GM19467 (cell line): ENCODE data around the gene PYGB.
"Not testable (repeated sequence)": the region's sequence is repeated elsewhere in the genome, so short reads cannot be mapped to it uniquely, and the experiment has no call there.

Experiments used
- ATAC-seq: cut with Tn5 transposase; IDR thresholded peaks from one replicate; pipeline ENCODE4 v1.9.1; 2021; ENCODE audit warnings: mild to moderate bottlenecking, moderate library complexity; ENCODE audit not compliant: unreplicated experiment

Gene PYGB

GRCh38 chr20:25229486-25230165 lies 18.3 kb upstream of the PYGB start:
- ATAC-seq = no peak

- peak; percentile 79 for ATAC-seq
Measured at GRCh38 chr20:25230166-25230831, 17.6 kb upstream of the PYGB start.

DNA sequence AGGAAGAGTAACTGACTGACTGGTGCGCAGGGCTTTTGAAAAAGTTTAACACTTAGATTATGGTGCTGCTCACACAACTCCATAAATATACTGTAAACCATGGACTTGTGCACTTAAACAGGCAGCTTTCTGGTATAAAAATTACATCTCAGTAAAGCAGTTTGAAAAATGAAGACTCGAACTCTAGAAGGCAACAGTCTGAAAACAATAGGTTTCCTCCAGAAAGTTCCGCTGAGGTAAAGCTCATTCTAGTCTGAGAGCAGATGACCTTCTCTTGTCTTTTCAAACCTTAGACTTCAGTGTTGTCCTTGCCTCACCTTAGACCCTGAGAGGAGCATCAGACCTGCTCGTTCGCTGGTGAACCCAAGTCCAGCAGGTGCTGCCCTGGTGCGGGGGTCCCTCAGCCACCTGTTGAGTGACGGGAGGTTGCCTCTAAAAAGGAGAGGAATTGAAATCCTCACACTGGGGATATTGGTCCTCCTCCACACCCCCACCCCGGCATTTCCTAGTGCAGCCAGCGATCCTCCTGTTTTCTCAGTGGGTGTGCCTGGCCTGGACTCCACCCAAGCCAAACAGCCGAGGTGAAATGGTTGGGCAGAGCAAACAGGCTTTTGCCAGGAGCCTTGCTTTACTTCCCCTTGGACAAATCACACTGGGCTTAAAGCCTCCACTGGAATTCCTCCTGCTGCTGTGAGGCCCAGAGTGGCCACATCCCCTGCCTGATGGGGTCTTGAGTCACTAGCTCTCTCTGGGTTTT lies 14.7 kb upstream of the PYGB start:
- ATAC-seq = no peak

DNA sequence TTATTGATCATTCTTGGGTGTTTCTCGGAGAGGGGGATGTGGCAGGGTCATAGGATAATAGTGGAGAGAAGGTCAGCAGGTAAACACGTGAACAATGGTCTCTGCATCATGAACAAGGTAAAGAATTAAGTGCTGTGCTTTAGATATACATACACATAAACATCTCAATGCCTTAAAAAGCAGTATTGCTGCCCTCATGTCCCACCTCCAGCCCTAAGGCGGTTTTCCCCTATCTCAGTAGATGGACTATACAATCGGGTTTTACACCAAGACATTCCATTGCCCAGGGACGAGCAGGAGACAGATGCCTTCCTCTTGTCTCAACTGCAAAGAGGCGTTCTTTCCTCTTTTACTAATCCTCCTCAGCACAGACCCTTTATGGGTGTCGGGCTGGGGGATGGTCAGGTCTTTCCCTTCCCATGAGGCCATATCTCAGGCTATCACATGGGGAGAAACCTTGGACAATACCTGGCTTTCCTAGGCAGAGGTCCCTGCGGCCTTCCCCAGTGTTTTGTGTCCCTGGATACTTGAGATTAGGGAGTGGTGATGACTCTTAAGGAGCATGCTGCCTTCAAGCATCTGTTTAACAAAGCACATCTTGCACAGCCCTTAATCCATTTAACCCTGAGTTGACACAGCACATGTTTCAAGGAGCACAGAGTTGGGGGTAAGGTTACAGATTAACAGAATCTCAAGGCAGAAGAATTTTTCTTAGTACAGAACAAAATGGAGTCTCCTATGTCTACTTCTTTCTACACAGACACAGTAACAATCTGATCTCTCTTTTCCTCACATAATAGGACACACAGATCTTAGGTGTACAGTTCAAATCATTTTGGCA lies 13.7 kb upstream of the PYGB start:
- not testable (repeated sequence) for ATAC-seq

DNA sequence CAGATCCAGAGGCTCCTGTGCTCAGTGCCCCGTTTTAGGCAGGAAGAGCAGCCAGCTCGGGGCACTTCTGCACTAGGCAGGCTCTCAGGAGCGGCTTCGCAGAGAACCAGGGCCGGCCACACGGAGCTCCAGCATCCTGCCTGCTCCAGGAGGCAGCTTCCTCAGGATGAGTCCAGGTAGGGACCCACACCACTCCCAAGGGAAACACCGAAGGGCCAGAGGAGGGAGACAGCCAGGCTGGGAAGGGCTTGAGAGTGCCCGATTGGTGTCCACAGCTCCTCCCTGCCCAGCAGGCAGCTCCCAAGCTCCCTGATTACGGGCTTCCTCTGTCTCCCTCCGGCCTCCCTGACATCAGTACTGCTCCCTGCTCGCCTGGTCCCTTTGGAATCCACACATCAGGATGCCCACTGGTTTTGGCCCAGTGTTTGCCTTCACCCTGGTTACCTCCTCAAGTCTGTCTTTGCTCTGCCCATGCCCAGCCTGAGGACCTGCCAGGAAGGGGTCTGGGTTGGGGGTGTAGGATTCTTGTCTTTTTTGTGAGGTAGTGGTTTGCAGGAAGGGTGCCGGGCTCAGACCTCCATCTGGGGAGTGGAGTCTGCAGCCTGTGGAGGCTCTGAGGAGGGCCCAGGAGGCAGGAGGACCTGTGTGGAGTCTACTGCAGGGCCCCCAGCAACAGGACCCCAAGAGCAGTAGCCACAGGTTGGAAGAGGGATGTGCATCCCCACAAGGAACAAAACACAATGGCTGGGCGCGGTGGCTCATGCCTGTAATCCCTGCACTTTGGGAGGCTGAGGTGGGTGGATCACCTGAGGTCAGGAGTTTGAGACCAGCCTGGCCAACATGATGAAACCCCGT lies 11.2 kb upstream of the PYGB start:
- no peak for ATAC-seq

- no peak for ATAC-seq
Measured at GRCh38 chr20:25237610-25238318, 10.1 kb upstream of the PYGB start.

DNA sequence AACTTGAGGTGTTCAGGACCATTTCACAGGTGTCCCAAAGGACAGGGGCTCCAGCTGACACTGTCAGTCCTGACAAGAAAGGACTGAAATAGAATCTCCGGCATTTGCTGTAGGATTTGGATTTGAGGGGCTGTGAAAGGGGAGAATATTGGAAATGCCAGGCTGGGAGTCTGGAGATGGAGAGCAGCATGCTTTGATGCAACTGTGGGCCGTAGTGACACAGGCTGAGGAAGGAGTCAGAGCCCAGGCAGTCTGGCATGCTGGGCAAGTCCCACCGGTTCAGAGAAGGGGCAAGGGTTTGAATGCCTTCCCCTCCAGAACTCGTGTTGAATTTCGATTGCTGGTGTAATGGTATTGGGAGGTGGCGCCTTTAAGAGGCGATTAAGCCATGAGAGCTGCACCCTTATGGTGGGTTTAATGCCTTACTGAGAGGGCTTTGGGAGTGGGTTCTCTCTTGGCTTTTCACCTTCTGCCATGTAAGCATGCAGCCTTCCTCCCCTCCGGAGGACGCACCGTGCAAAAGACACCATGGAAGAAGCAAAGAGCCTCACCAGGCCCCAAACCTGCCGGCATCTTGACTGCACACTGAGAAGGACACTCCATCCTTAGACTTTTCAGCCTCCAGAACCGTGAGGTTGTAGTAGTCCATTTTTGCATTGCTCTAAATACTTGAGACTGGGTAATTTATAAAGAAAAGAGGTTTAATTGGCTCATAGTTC lies 9.4 kb upstream of the PYGB start:
- ATAC-seq = no peak

DNA sequence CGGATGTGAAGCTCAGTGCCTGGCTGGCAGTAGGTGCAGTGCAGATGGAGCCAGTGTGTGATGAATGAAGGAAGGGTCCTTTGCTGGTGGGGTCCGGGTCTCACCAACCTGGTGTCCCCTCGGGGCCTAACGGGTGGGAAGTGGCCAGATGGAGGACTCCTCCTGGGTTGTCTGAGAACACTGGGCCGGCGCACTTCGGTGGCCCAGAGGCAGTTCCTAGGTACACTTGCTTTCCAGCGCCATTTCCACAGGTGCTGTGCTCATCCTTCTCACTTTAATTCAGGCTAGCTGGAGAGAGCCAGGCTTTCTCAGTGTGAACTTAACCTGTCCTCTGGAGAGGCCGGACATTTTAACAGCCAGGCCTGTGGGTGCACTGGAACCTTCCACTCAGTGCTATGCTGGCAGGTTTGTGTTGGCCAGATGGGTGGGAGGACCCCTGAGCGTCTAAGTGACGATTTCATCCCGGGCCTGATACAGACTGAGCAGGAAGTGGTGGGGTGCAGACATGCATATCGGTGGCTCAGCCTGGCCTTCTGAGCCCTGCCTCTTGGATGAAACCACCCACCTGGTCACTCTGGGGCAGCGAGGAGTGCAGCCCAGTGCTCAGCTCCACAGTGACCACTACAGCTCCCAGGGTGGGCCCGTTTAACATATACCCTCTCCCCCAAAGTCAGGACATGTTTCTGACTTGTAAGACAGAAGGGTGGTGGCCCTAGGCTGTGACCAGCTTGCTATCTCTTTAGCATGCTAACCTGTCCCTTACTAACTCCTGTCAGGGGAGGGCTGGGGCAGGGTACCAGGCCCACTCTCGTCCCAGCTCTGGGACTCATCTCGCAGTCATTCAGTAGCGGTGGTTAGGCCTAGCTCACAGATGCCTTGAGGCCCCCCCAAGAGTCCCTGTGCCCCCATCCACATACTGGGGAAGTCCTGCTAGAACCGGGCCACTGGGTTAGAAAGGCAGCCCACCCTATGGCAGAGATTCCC lies 8.2 kb upstream of the PYGB start:
- peak; percentile 52 for ATAC-seq

DNA sequence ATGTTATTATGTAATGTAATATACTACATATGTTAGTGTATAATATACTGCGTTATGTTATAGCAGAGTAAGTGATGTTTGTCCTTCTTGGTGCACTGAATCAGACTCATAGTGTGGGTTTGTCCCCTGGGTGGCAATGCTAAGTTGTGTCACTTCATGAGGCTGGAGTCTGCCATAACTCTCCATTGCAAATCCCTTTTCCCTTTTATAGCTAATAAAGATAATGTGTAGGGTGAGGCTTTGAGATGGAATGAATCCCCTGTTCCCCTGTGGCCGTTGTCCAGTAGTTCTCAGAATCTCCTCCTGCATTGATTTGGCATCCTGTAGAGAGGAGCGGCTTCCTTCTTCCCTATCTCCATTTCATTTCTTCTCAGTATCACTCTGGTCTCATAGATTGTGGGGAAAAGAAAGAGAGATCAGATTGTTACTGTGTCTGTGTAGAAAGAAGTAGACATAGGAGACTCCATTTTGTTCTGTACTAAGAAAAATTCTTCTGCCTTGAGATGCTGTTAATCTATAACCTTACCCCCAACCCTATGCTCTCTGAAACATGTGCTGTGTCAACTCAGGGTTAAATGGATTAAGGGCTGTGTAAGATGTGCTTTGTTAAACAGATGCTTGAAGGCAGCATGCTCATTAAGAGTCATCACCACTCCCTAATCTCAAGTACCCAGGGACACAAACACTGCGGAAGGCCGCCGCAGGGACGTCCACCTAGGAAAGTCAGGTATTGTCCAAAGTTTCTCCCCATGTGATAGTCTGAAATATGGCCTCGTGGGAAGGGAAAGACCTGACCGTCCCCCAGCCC lies 6.8 kb upstream of the PYGB start:
- not testable (repeated sequence) for ATAC-seq

- ATAC-seq = not testable (repeated sequence)
Measured at GRCh38 chr20:25241659-25241955, 6.3 kb upstream of the PYGB start.

DNA sequence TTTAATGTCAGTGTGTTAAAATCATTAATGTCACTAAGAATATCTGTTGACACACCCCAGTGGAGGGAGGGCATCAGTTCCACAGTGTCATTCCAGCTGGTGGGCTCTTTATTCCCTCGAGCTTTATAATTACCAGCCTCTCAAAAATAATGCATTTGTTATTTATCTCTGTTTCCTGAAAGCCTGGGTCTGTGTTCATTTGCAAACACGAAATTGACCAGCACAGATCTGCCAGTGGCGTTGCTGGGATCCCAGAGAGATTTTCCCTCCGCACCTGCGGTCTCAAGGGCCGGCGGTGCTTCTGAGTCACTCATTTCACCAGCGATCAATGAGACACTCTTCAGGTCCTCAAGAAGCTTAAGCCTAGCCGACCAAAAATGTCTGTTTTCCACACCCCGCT lies 5.7 kb upstream of the PYGB start:
- ATAC-seq = no peak

DNA sequence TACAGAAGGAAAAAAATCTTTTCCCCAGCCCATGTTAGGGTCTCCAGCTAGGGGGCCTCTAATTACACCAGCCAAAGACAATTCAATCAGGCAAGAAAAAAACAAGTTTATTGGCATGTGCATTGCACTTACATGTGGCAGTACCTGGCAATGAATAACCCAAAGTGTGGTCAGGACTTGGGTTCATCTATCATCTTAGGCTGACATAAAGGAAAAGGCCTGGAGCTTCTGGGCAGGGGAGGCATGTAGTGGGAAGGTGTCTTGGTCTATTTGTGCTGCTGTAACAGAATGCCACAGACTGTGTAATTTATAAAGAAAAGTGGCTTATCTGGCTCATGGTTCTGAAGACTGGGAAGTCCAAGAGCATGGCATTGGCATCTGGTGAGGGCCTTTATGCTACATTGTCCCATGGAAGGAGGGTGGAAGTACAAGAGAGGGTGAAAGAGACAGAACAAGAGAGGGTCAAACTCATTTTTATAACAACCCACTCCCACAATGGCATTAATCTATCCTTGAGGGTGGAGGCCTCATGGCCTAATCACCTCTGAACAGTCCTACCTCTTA lies 4.4 kb upstream of the PYGB start:
- ATAC-seq = no peak

DNA sequence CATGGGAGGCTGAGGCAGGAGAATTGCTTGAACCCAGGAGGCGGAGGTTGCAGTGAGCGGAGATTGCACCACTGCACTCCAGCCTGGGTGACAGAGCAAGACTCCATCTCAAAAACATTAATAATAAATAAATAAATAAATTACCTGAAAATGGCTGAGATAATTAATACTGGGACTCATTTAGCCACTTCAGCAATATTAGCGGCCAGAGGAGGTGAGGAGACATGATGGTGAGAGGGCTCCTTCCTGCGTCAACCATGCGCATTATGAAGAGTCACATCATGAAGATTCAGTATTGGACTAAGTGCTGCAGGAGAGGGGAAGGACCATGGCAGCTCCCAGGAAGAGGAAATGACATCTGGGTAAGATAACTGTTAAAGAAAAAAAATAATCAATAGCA lies 2.9 kb upstream of the PYGB start:
- ATAC-seq = no peak

DNA sequence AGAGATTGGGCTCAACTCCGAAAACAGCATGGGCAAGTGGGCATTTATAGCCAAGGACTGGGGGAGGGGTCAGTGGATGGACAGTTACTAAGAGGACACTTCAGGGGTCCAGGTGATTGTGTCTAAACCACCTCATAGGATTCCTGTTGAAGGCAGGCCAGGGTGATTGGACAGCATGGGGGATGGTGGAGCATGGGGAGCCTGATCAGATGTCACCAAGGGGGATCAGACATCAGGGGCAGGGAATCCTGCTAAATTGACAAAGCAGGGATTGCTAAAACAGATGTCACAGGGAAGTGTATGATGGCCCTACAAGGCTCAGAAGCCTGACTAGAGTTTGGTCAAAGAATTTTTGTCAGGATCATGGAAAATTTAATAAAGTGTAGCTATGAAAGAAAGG lies 2.4 kb upstream of the PYGB start:
- no peak for ATAC-seq

GRCh38 chr20:25246182-25246999 lies 1.5 kb upstream of the PYGB start:
- ATAC-seq = no peak

DNA sequence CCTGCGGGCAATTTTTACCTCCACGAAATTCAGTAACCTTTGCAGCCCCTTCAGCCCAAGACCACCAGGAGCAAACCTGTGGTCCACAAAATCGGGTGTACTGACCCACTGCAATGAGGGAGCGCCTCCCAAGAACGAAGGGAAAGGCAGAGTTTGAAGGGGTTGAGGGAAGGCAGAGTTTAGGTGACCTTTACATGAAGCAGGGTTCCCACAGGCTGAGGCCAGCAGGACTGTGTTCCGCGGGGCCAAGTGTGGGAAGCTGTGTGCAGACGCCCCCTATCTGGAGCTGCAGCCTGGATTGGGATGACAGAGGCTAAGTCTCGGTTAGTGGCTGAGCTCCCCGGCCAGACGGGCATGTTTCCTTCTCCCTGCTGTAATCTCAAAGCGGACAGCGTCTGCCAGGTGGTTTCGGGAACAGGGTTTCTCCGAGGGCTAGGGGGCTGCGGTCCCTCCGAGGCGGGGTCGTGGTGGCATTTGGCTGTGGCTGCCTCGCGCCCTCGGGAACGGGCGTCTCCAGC lies 826 bp upstream of the PYGB start:
- ATAC-seq = no peak
